SKM-1 treated with dmso at 0.1 percent for 144 hours (cell line): Measurements from ENCODE around the gene SCRT2.

Source experiments
- DNase-seq: peaks from one replicate; lab custom pipeline; 2025; ENCODE audit not compliant: unreplicated experiment; lab: John Stamatoyannopoulos, UW

Gene SCRT2

GRCh38 chr20:635028-635892 is 40.3 kb downstream of the SCRT2 start:
- no peak for DNase-seq

DNA sequence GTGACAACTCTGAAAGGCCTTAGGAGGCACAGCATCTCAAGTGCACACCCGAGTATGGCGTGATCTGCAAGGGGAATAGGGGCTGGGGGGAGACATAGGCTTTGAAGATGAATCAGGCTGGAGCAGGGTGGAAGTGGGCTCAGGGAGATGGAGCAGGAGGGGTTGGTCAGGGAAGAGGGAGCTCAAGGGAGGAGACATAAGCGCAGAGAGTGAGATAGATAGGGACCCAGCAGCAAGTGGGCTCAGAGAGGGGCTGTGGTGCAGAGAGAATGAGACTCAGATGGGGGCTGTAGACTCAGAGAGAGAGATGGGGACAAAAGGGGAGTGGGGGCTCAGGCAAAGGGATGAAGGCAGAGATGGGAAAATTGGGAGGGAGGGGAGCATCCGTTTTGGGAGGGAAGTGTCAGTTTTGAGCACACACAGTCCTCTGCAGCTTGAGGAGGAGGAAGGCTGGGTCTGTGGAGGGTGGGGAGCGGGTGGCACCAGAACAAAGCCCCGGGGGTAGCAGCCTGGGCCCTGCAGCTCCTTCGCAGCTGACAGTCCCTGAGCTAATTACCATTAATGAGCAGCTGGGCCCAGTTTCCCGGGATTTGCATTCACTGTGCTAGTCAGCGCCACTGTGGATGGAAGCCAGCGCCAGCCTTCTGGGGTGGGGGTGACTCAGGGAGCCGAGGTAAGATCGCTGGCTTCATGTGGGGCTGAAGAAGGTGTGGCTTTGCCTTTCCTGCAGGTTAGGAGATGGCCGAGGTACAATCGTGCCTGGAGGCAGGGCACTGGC is 41.3 kb downstream of the SCRT2 start:
- DNase-seq: no peak

DNA sequence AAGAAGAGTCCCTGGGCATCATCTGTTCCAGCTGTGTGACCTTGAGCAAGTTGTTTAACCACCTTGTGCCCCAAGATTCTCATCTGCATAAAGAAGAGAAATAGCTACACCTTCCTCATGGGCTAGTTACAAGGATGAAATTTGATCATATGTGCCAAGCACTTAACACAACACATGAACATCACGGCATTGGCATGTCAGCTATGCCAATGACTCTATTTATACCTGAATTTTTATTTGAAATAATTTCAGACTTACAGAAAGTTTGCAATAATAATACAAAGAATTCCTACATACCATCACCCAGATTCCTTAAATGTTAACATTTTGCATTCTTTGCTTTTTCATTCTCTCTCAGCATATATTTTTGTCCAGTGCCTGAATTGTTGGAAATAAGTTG is 44.5 kb downstream of the SCRT2 start:
- DNase-seq: no peak

GRCh38 chr20:626579-626978 is 49.0 kb downstream of the SCRT2 start:
- no peak for DNase-seq

DNA sequence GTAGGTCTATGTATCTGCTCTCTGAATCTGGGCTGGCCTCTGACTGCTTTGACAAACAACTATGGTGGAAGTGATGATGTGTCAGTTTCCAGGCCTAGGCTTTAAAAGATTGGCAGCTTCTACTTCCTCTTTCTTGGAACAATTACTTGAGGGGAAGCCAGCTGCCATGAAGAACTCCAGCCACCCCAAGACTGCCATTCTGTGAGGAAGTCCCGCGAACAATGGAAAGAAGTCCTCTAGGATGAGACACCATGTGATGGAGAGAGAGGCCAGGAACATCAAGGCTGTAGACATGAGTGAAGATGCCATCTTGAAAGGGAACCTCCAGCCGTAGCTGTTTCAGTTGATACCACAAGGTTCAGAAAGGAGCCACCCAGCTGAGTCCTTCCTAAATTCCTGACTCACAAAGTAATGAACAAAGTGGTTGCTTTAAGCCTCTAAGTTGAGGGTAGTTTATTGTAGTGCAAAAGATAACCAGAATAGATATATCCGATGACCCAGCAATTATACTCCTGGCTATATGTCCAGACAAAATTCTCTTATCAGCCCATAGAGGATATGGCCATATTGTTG is 50.2 kb downstream of the SCRT2 start:
- no peak for DNase-seq

GRCh38 chr20:623704-624103 is 51.9 kb downstream of the SCRT2 start:
- DNase-seq: no peak

DNA sequence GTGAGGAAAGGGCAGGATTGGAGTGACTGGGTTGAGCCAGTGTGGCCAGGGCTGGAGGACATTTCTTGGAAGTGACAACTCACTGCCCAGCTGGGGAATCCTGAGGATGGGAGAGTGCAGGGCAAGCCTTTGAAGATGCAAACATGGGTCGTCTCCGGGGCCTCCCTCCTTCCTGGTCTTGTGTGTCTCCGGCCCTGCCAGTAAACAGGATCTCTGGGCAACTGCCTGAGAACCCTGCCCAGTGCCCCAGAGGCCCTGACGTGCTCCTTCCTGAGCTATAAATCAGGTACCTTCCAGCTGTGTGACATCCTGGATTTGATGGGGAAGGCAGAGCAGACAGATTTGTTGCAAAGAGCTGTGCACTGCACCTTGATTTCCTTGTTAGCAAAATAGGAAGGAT is 52.6 kb downstream of the SCRT2 start:
- DNase-seq: no peak

- no peak for DNase-seq
Measured at GRCh38 chr20:622161-622560, 53.4 kb downstream of the SCRT2 start.

DNA sequence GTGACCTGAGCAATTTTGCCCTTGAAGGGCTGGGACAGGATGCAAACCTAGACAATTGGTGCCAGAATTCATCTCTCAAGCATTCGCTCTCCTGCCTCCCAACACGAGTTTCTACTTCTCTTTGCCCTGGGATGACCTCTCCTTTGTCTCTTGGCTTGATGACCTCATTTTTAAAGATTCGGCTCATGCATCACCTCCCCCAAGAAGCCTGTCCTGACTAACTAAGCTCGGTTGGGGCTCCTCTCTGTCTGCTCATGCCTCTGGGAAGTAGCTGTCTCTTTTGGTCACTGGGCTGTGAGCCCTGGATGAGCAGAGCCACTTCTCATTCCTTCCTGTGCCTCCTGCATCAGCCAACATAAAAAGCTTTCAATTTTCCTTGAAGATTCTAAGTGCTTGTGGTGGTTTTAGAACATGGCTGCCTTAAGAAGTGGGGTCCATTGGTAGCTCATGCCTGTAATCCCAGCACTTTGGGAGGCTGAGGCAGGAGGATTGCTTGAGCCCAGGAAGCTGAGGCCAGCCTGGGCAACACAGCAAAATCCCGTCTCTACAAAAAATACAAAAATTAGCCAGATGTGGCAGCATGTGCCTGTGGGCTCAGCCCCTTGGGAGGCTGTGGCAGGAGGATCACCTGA is 54.4 kb downstream of the SCRT2 start:
- DNase-seq: no peak

DNA sequence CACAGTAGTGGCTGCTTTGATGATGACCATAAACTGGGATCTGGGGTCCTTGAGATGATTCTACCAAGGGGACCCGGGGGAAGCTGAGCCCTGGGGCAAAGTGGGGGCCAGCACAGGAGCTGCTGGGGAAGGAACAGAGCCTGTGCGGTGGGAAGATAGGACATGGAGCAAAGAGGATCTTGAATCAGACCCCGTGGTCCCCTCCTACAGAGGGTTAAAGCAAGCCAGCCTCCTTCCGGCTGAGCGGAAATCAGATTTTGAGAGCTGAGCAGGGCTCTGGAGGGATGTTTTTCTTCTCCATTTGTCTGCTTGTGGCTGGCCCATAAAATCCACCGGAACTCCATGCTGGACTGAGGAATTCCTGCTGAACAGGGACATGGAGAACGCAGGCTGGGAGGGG is 55.4 kb downstream of the SCRT2 start:
- DNase-seq: no peak

- no peak for DNase-seq
Measured at GRCh38 chr20:618980-619379, 56.6 kb downstream of the SCRT2 start.

DNA sequence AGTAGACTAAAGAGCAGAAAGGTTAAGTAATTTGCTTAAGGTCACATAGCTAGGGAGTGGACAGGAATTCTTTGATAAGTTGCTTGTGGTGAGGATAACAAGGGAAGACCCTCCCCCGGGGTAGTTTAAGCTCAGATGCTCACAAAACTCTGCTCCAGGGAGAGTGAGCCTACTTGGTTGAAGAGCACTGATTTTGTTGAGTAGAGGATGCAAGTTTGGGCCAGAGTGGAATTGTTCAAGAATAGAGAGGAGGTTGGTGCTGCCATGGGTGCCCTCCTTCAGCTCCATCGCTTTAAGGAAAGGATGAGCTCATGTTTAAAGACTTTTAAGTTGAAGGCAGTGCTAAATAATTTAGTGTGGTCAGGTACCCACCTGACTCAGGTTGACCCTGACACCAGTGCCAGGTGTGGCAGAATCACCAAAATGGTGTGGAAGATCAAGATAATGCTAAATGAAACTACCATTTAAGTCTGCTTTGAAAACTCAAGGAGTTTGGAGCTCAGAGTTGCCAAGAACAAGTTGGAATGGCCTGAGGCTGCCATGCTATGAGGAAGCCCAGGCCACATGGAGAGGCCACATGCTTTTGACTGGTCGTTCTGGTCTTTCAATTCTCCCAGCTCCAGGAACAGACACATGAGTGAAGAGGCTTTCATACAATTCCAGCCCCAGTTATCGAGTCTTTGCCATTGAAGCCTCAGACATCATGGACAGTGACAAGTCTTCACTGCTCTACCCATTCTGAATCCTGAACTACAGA is 57.5 kb downstream of the SCRT2 start:
- DNase-seq: no peak

DNA sequence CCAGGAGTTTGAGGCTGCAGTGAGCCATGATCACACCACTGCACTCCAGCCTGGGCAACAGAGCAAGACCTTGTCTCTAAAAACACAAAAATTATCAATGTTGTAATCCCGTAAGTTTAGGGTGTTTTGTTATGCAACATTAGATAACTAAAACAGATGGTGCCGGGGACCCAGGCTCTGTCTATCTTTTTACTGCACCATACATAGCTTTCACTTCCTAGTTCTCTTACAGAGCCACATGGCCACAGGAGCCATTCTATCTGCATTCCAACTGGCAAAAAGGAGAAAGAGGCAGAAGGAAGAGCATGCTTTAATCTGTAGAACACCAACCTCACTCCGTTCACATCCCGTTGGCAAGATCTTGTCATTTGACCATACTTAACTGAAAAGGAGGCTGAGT is 60.1 kb downstream of the SCRT2 start:
- DNase-seq: no peak

GRCh38 chr20:611843-612185 is 63.8 kb downstream of the SCRT2 start:
- no peak for DNase-seq
